Sigmoid colon (tissue), 4 donors: ENCODE results near the gene NOS1AP.
"Not testable (repeated sequence)": the region's sequence is repeated elsewhere in the genome, so short reads cannot be mapped to it uniquely, and the experiment has no call there.

Experiments
- EP300 ChIP-seq, 4 donors: sonication (generic); formaldehyde crosslinking; IDR thresholded peaks; one replicate each; pipeline ENCODE4 v1.6.1; 2017; ENCODE audit warnings: antibody characterized with exemption in 4 of 4
- POLR2A ChIP-seq, 2 donors: fragments of 450-650 bp; IDR thresholded peaks; one replicate each; pipeline ENCODE4 v1.6.1; 2016; ENCODE audit warnings: antibody characterized with exemption in 2 of 2, mild to moderate bottlenecking in 2 of 2, moderate library complexity in 2 of 2
- POLR2AphosphoS5 ChIP-seq, 4 donors: sonication (generic); formaldehyde crosslinking; IDR thresholded peaks; one replicate each; pipeline ENCODE4 v1.6.1; 2017; ENCODE audit warnings: antibody characterized with exemption in 4 of 4
- TF ChIP-seq, protein P1 (sequence below), 4 experiments: fragments of 450-650 bp in 3 of 4; fragments of 200-600 bp in 1 of 4; IDR thresholded peaks; one replicate each; pipeline ENCODE4 v1.5.1; 2016 to 2019; ENCODE audit warnings: antibody characterized with exemption in 4 of 4, mild to moderate bottlenecking in 3 of 4, moderate library complexity in 2 of 4

DNA sequence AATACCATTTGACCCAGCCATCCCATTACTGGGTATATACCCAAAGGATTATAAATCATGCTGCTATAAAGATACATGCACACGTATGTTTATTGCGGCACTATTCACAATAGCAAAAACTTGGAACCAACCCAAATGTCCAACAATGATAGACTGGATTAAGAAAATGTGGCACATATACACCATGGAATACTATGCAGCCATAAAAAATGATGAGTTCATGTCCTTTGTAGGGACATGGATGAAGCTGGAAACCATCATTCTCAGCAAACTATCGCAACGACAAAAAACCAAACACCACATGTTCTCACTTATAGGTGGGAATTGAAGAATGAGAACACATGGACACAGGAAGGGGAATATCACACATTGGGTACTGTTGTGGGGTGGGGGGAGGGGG is 104.5 kb downstream of the NOS1AP start:
- TF ChIP-seq POLR2A, EP300, POLR2AphosphoS5 (IDR thresholded peaks at IDR 0.05): not testable (repeated sequence)
- TF ChIP-seq, protein P1, sequence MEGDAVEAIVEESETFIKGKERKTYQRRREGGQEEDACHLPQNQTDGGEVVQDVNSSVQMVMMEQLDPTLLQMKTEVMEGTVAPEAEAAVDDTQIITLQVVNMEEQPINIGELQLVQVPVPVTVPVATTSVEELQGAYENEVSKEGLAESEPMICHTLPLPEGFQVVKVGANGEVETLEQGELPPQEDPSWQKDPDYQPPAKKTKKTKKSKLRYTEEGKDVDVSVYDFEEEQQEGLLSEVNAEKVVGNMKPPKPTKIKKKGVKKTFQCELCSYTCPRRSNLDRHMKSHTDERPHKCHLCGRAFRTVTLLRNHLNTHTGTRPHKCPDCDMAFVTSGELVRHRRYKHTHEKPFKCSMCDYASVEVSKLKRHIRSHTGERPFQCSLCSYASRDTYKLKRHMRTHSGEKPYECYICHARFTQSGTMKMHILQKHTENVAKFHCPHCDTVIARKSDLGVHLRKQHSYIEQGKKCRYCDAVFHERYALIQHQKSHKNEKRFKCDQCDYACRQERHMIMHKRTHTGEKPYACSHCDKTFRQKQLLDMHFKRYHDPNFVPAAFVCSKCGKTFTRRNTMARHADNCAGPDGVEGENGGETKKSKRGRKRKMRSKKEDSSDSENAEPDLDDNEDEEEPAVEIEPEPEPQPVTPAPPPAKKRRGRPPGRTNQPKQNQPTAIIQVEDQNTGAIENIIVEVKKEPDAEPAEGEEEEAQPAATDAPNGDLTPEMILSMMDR (IDR thresholded peaks at IDR 0.05), result not testable (repeated sequence)
